Adipocyte (in vitro differentiated cells): Measurements from ENCODE around the gene OVCH2.

ENCODE experiments used
- DNase-seq: peaks from one replicate; pipeline ENCODE4 v3.0.0-alpha.2; 2015; ENCODE audit warnings: low read depth
- H3K27me3 ChIP-seq: replicated peaks from 2 replicates; pipeline ENCODE4 v1.7.0; 2013; ENCODE audit warnings: mild to moderate bottlenecking, low read length, moderate library complexity; ENCODE audit not compliant: control insufficient read depth, insufficient read depth
- H3K36me3 ChIP-seq: 2 replicates; pipeline ENCODE4 v1.7.0; 2013; ENCODE audit warnings: low read length, mild to moderate bottlenecking, moderate library complexity; ENCODE audit not compliant: control insufficient read depth, insufficient read depth, severe bottlenecking
- H3K4me1 ChIP-seq: 2 replicates; pipeline ENCODE4 v1.7.0; 2013; ENCODE audit warnings: mild to moderate bottlenecking, low read length, moderate library complexity; ENCODE audit not compliant: control insufficient read depth, insufficient read depth
- H3K4me3 ChIP-seq: 2 replicates; pipeline ENCODE4 v1.7.0; 2013; ENCODE audit warnings: mild to moderate bottlenecking, low read length, moderate library complexity
- H3K9ac ChIP-seq: 2 replicates; pipeline ENCODE4 v1.7.0; 2013; ENCODE audit warnings: mild to moderate bottlenecking, low read length, moderate library complexity
- H3K9me3 ChIP-seq: 2 replicates; pipeline ENCODE4 v1.7.0; 2013; ENCODE audit warnings: mild to moderate bottlenecking, low read length, moderate library complexity; ENCODE audit not compliant: control insufficient read depth

OVCH2 gene

GRCh38 chr11:7688238-7688826 lies 17.9 kb downstream of the OVCH2 start:
- no peaks in the 10 kb centered on the region for H3K9me3 ChIP-seq
- no peaks in the 10 kb centered on the region for H3K4me1 ChIP-seq
- H3K27me3 ChIP-seq = peaks cover 20% of the 10 kb centered on the region
- no peak overlapping the region for H3K9ac ChIP-seq
- no peak overlapping the region for H3K4me3 ChIP-seq
- DNase-seq = peak; percentile 81
- no peaks in the 10 kb centered on the region for H3K36me3 ChIP-seq

- Histone ChIP-seq H3K9ac (no peak overlapping the region), H3K4me1 (no peaks in the 10 kb centered on the region), H3K9me3 (no peaks in the 10 kb centered on the region), H3K36me3 (no peaks in the 10 kb centered on the region), H3K27me3 (peaks cover 11% of the 10 kb centered on the region), H3K4me3 (no peak overlapping the region)
- no peak for DNase-seq
Observed at GRCh38 chr11:7687386-7687785, 18.9 kb downstream of the OVCH2 start.

GRCh38 chr11:7686761-7687160 lies 19.5 kb downstream of the OVCH2 start:
- no peak for DNase-seq
- H3K27me3 ChIP-seq = peaks cover 5% of the 10 kb centered on the region
- no peaks in the 10 kb centered on the region for H3K9me3 ChIP-seq
- H3K9ac ChIP-seq = no peak overlapping the region
- H3K36me3 ChIP-seq = no peaks in the 10 kb centered on the region
- no peak overlapping the region for H3K4me3 ChIP-seq
- H3K4me1 ChIP-seq = no peaks in the 10 kb centered on the region

GRCh38 chr11:7683571-7683970 lies 22.7 kb downstream of the OVCH2 start:
- H3K4me3 ChIP-seq = no peak overlapping the region
- peaks cover 7% of the 10 kb centered on the region for H3K27me3 ChIP-seq
- DNase-seq = no peak
- no peaks in the 10 kb centered on the region for H3K9me3 ChIP-seq
- no peaks in the 10 kb centered on the region for H3K4me1 ChIP-seq
- no peak overlapping the region for H3K9ac ChIP-seq
- H3K36me3 ChIP-seq = no peaks in the 10 kb centered on the region

GRCh38 chr11:7677796-7678201 lies 28.5 kb downstream of the OVCH2 start:
- no peak overlapping the region for H3K9ac ChIP-seq
- no peak overlapping the region for H3K4me3 ChIP-seq
- H3K4me1 ChIP-seq = peaks cover 7% of the 10 kb centered on the region
- no peaks in the 10 kb centered on the region for H3K9me3 ChIP-seq
- DNase-seq = no peak
- H3K27me3 ChIP-seq = peaks cover 7% of the 10 kb centered on the region
- no peaks in the 10 kb centered on the region for H3K36me3 ChIP-seq

GRCh38 chr11:7677071-7677470 lies 29.2 kb downstream of the OVCH2 start:
- H3K9me3 ChIP-seq = no peaks in the 10 kb centered on the region
- H3K4me1 ChIP-seq = peaks cover 9% of the 10 kb centered on the region
- DNase-seq = peak; percentile 73
- H3K27me3 ChIP-seq = peaks cover 7% of the 10 kb centered on the region
- no peaks in the 10 kb centered on the region for H3K36me3 ChIP-seq
- no peak overlapping the region for H3K9ac ChIP-seq
- no peak overlapping the region for H3K4me3 ChIP-seq

GRCh38 chr11:7675631-7676030 lies 30.6 kb downstream of the OVCH2 start:
- no peaks in the 10 kb centered on the region for H3K36me3 ChIP-seq
- H3K9ac ChIP-seq = no peak overlapping the region
- no peak overlapping the region for H3K4me3 ChIP-seq
- DNase-seq = no peak
- H3K4me1 ChIP-seq = peaks cover 9% of the 10 kb centered on the region
- no peaks in the 10 kb centered on the region for H3K27me3 ChIP-seq
- H3K9me3 ChIP-seq = no peaks in the 10 kb centered on the region

- no peak for DNase-seq
- Histone ChIP-seq H3K9me3 (no peaks in the 10 kb centered on the region), H3K4me1 (peaks cover 9% of the 10 kb centered on the region), H3K9ac (peak overlapping the region; percentile 84), H3K4me3 (peak overlapping the region; percentile 76), H3K27me3 (no peaks in the 10 kb centered on the region), H3K36me3 (no peaks in the 10 kb centered on the region)
Observed at GRCh38 chr11:7673724-7674434, 32.4 kb downstream of the OVCH2 start.

GRCh38 chr11:7672960-7673723 lies 33.1 kb downstream of the OVCH2 start, which contains the start of gene CYB5R2:
CYB5R2 (minus strand) TSS chr11:7673500; CDS start chr11:7672825, 675 bp downstream.
- Histone ChIP-seq H3K4me1 (peaks cover 9% of the 10 kb centered on the region), H3K27me3 (no peaks in the 10 kb centered on the region), H3K9ac (peak within 1 kb of the TSS; percentile 84), H3K9me3 (no peaks in the 10 kb centered on the region), H3K36me3 (peaks cover 2% of the 10 kb centered on the region), H3K4me3 (peak within 1 kb of the TSS; percentile 76)
- DNase-seq = peak; percentile 46

- Histone ChIP-seq H3K4me3 (peak overlapping the region; percentile 76), H3K27me3 (no peaks in the 10 kb centered on the region), H3K4me1 (peaks cover 7% of the 10 kb centered on the region), H3K9me3 (no peaks in the 10 kb centered on the region), H3K9ac (peak overlapping the region; percentile 84), H3K36me3 (peaks cover 6% of the 10 kb centered on the region)
- no peak for DNase-seq
Observed at GRCh38 chr11:7672276-7672959, 33.9 kb downstream of the OVCH2 start.
